HCT116 (cell line): Measurements from ENCODE around the gene PPP1R1C. TPM values are rescaled to one million over a fixed set of nuclear protein-coding genes. Genes with fewer than 3 reads are reported as not detected.

Experiments
- ATAC-seq: fragments of 200-7000 bp; cut with Tn5 transposase; 2 replicates; pipeline ENCODE4 v1.9.1; 2020; ENCODE audit warnings: mild to moderate bottlenecking, moderate library complexity
- BruUV-seq: library from RNA; stranded (reverse); fragments of 400-500 nt; replicated peaks from 2 replicates; lab custom pipeline; 2021; lab: Mats Ljungman, UMichigan
- CTCF ChIA-PET: fragments of 300-600 bp; sonication (Branson Sonifier 250); formaldehyde crosslinking; loops from one replicate; lab custom pipeline; 2021; ENCODE audit warnings: antibody characterized with exemption; lab: Charles Lee
- POLR2A ChIA-PET: fragments of 300-600, 350-600 bp; sonication (Branson Sonifier 250); formaldehyde crosslinking; loops from one replicate; lab custom pipeline; 2021; ENCODE audit warnings: antibody characterized with exemption; lab: Charles Lee
- RAD21 ChIA-PET, 2 experiments: fragments of 300-600 bp; sonication (Branson Sonifier 250); formaldehyde crosslinking; loops; one replicate each; lab custom pipeline; 2023; ENCODE audit warnings: low total read pairs in 2 of 2; ENCODE audit not compliant: uncharacterized antibody in 2 of 2, unreplicated experiment in 2 of 2, low non-redundant PET in 1 of 2; lab: Charles Lee
- DNase-seq: peaks from one replicate; pipeline ENCODE4 v3.0.0-alpha.2; 2010; ENCODE audit warnings: low read depth, low spot score
- H2AFZ ChIP-seq: fragments of 200-600 bp; shearing (Covaris generic), sonication (generic); 2 replicates; pipeline ENCODE4 v1.6.1; 2017; ENCODE audit warnings: low read depth, mixed run types, mixed read lengths, antibody characterized with exemption, low read length; ENCODE audit not compliant: poor library complexity, severe bottlenecking
- H3K27ac ChIP-seq: 2 replicates; pipeline ENCODE4 v1.5.1; 2012; ENCODE audit warnings: low read depth, low read length
- H3K27me3 ChIP-seq: fragments of 200-600 bp; sonication (generic); 2 replicates; pipeline ENCODE4 v1.6.1; 2016; ENCODE audit warnings: mixed run types, low read length, mixed read lengths; ENCODE audit not compliant: insufficient read depth
- H3K36me3 ChIP-seq, 2 experiments: fragments of 200-500 bp in 1 of 2; fragments of 200-600 bp in 1 of 2; sonication (Bioruptor generic) in 1 of 2; sonication (generic) in 1 of 2; 2 replicates each; pipeline versions ENCODE4 v1.5.1 to v1.6.1; 2014 to 2016; ENCODE audit warnings: low read length in 2 of 2, inconsistent platforms in 1 of 2, mixed read lengths in 1 of 2, mixed run types in 1 of 2; ENCODE audit not compliant: insufficient read depth in 2 of 2, control insufficient read depth in 1 of 2
- H3K4me1 ChIP-seq, 2 experiments: fragments of 200-600 bp in 1 of 2; sonication (generic) in 1 of 2; 2 replicates each; pipeline versions ENCODE4 v1.5.1 to v1.6.1; 2012 to 2017; ENCODE audit warnings: low read length in 2 of 2, inconsistent platforms in 1 of 2, mild to moderate bottlenecking in 1 of 2, mixed read lengths in 1 of 2, mixed run types in 1 of 2, moderate library complexity in 1 of 2; ENCODE audit not compliant: insufficient read depth in 2 of 2, control insufficient read depth in 1 of 2
- H3K4me2 ChIP-seq: fragments of 200-600 bp; sonication (generic); 2 replicates; pipeline ENCODE4 v1.6.1; 2017; ENCODE audit warnings: mixed run types, low read length, mixed read lengths
- H3K4me3 ChIP-seq, 2 experiments: fragments of 200-600 bp in 1 of 2; sonication (generic) in 1 of 2; replicated peaks in 1 of 2; 2 replicates each; pipeline ENCODE4 v1.5.1; 2011 to 2016; ENCODE audit warnings: low read length in 2 of 2, control low read depth in 1 of 2, low read depth in 1 of 2, mild to moderate bottlenecking in 1 of 2, mixed read lengths in 1 of 2, mixed run types in 1 of 2
- H3K79me2 ChIP-seq: fragments of 200-600 bp; sonication (generic); 2 replicates; pipeline ENCODE4 v1.6.1; 2017; ENCODE audit warnings: mild to moderate bottlenecking, mixed run types, low read length, moderate library complexity, mixed read lengths; ENCODE audit not compliant: insufficient read depth
- H3K9ac ChIP-seq: fragments of 200-600 bp; sonication (generic); 2 replicates; pipeline ENCODE4 v1.6.1; 2016; ENCODE audit warnings: low read length, mixed read lengths
- H3K9me2 ChIP-seq: fragments of 200-600 bp; sonication (generic), shearing (Covaris generic); 2 replicates; pipeline ENCODE4 v1.6.1; 2017; ENCODE audit warnings: mixed run types, mild to moderate bottlenecking, moderate library complexity; ENCODE audit not compliant: insufficient read depth
- H3K9me3 ChIP-seq, 2 experiments: fragments of 200-500 bp in 1 of 2; fragments of 200-600 bp in 1 of 2; sonication (Bioruptor generic) in 1 of 2; sonication (generic) in 1 of 2; 2 replicates each; pipeline ENCODE4 v1.6.1; 2014 to 2017; ENCODE audit warnings: low read length in 2 of 2, mixed read lengths in 2 of 2, inconsistent platforms in 1 of 2, low read depth in 1 of 2, mild to moderate bottlenecking in 1 of 2, mixed run types in 1 of 2, moderate library complexity in 1 of 2; ENCODE audit not compliant: control insufficient read depth in 1 of 2, insufficient read depth in 1 of 2
- H4K20me1 ChIP-seq: fragments of 200-600 bp; sonication (generic), shearing (Covaris generic); 2 replicates; pipeline ENCODE4 v1.6.1; 2017; ENCODE audit warnings: mixed run types, mild to moderate bottlenecking, moderate library complexity; ENCODE audit not compliant: insufficient read depth
- CEBPB ChIP-seq: IDR thresholded peaks from 2 replicates; pipeline ENCODE4 v1.6.1; 2012; ENCODE audit warnings: low read depth
- ELF1 ChIP-seq: IDR thresholded peaks from 2 replicates; pipeline ENCODE4 v1.6.1; 2012; ENCODE audit warnings: low read depth, borderline replicate concordance
- EZH2 ChIP-seq: fragments of 200-600 bp; sonication (generic); IDR thresholded peaks from 2 replicates; pipeline ENCODE4 v1.6.1; 2017; ENCODE audit warnings: antibody characterized with exemption, mixed run types
- POLR2A ChIP-seq: IDR thresholded peaks from 2 replicates; pipeline ENCODE4 v1.7.0; 2011; ENCODE audit warnings: borderline replicate concordance; ENCODE audit not compliant: insufficient read depth, insufficient read length; ENCODE audit errors: extremely low read depth
- SP1 ChIP-seq: IDR thresholded peaks from 2 replicates; pipeline ENCODE4 v1.6.1; 2012; ENCODE audit warnings: low read depth
- SRF ChIP-seq: IDR thresholded peaks from 2 replicates; pipeline ENCODE4 v1.6.1; 2012; ENCODE audit warnings: low read depth
- YY1 ChIP-seq: IDR thresholded peaks from 2 replicates; pipeline ENCODE4 v1.6.1; 2011; ENCODE audit warnings: low read length, low read depth, moderate library complexity, mild to moderate bottlenecking; ENCODE audit not compliant: insufficient replicate concordance; ENCODE audit errors: extremely low read depth
- ZFX ChIP-seq: fragments of 450-650 bp; IDR thresholded peaks from 2 replicates; pipeline ENCODE4 v1.6.1; 2017
- intact Hi-C: fragments of 100-400 bp; cut with micrococcal nuclease; formaldehyde crosslinking; loops from 2 replicates; pipeline ENCODE4 v1.10.0; 2022
- total RNA-seq: library from RNA; stranded (reverse); gene quantifications from one replicate; pipeline ENCODE4 v1.2.1, GENCODE V29; 2021; ENCODE audit not compliant: unreplicated experiment
- TF ChIP-seq, protein P1 (sequence below): IDR thresholded peaks from 2 replicates; pipeline ENCODE4 v1.6.1; 2012
- TF ChIP-seq, protein P2 (sequence below), 3 experiments: fragments of 200-600 bp in 1 of 3; sonication (generic) in 1 of 3; IDR thresholded peaks in 2 of 3; conservative IDR thresholded peaks in 1 of 3; 2 replicates each; pipeline ENCODE4 v1.5.1; 2012 to 2017; ENCODE audit warnings: low read depth in 2 of 3, low read length in 2 of 3, antibody characterized with exemption in 1 of 3, borderline replicate concordance in 1 of 3, control low read depth in 1 of 3, mild to moderate bottlenecking in 1 of 3, mixed read lengths in 1 of 3, mixed run types in 1 of 3, moderate library complexity in 1 of 3; ENCODE audit not compliant: insufficient read depth in 1 of 3
- TF ChIP-seq, protein P3 (sequence below): IDR thresholded peaks from 2 replicates; pipeline ENCODE4 v1.6.1; 2012

Gene PPP1R1C
- total RNA-seq, 1 experiment from 2014 or later = 17.8 TPM

DNA sequence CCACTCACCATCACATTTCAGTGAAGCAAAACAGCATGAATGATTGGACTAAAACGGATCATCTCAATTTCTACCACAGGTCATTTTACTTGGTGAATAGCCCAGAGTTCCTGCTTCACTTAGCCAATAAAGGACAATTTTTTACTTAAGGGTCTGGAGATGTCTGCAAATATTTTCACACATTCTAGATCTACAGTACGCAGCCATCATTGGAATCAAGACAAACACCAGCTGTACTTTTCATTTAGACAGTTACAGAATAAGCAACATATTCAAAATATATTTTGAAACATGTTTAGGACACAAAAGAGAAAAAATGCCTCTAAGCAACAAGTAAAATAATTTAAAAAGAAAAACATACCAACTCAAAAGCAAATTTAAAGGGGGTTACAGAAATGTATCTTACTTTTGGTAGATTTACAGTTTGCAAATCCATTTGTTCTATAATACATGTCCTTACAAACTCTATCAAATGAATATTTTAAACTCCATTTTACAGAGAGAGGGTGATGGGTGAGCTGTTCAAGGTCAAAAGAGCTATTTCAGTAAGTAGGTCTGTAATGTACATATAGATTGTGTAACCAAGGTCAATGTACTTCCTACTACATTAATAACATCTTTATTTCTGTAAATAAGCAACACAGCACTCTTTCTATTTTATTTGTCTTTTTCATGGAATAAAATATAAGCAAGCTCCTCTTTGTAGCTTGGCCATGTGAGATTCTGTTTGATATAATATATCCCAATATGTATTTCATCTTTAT lies 13.4 kb downstream of the PPP1R1C start:
- H3K9me3 ChIP-seq = no peaks in the 10 kb centered on the region
- H3K27ac ChIP-seq = no peak overlapping the region
- TF ChIP-seq, protein P1, sequence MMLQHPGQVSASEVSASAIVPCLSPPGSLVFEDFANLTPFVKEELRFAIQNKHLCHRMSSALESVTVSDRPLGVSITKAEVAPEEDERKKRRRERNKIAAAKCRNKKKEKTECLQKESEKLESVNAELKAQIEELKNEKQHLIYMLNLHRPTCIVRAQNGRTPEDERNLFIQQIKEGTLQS = no peak
- no peak for TF ChIP-seq POLR2A
- no peak for TF ChIP-seq YY1
- TF ChIP-seq, protein P2, sequence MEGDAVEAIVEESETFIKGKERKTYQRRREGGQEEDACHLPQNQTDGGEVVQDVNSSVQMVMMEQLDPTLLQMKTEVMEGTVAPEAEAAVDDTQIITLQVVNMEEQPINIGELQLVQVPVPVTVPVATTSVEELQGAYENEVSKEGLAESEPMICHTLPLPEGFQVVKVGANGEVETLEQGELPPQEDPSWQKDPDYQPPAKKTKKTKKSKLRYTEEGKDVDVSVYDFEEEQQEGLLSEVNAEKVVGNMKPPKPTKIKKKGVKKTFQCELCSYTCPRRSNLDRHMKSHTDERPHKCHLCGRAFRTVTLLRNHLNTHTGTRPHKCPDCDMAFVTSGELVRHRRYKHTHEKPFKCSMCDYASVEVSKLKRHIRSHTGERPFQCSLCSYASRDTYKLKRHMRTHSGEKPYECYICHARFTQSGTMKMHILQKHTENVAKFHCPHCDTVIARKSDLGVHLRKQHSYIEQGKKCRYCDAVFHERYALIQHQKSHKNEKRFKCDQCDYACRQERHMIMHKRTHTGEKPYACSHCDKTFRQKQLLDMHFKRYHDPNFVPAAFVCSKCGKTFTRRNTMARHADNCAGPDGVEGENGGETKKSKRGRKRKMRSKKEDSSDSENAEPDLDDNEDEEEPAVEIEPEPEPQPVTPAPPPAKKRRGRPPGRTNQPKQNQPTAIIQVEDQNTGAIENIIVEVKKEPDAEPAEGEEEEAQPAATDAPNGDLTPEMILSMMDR (IDR thresholded peaks at IDR 0.05 in 2 of 3, conservative IDR thresholded peaks at IDR 0.05 in 1 of 3; ENCODE audit: borderline replicate concordance in 1 of 3, insufficient read depth in 1 of 3, low read depth in 2 of 3, low read length in 2 of 3) = no peak
- TF ChIP-seq ZFX = no peak
- TF ChIP-seq EZH2 = no peak
- TF ChIP-seq SRF = no peak
- TF ChIP-seq, protein P3, sequence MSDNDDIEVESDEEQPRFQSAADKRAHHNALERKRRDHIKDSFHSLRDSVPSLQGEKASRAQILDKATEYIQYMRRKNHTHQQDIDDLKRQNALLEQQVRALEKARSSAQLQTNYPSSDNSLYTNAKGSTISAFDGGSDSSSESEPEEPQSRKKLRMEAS = no peak
- TF ChIP-seq CEBPB = no peak
- no peak for TF ChIP-seq ELF1
- TF ChIP-seq SP1 = no peak
- TF ChIP-seq, all 23 proteins: peak for 0
- H3K36me3 ChIP-seq = no peaks in the 10 kb centered on the region
- H3K4me1 ChIP-seq = no peaks in the 10 kb centered on the region
- no peak overlapping the region for H3K4me2 ChIP-seq
- H2AFZ ChIP-seq = no peak overlapping the region
- no peaks in the 10 kb centered on the region for H3K27me3 ChIP-seq
- no peak overlapping the region for H3K9ac ChIP-seq
- no peaks in the 10 kb centered on the region for H3K9me2 ChIP-seq
- no peak overlapping the region for H3K4me3 ChIP-seq
- no peaks in the 10 kb centered on the region for H3K79me2 ChIP-seq
- ChIA-PET RAD21 (no interaction called here), CTCF (interaction anchor here (0.7 kb wide), 1 partner anchor 79 kb away, joined by 3 read pairs; no protein-coding TSS in a partner anchor), POLR2A (no interaction called here)
- intact Hi-C loops = no loop called here
- BruUV-seq = no TSS peak
- DNase-seq (no peak), ATAC-seq (no peak)
- H4K20me1 ChIP-seq = no peaks in the 10 kb centered on the region
